NCI-H526 treated with DMSO at 0.1 percent for 48 hours (cell line): ENCODE measurements around the gene GZMB.
"Not testable (repeated sequence)": the region's sequence is repeated elsewhere in the genome, so short reads cannot be mapped to it uniquely, and the experiment has no call there.

Experiments used
- DNase-seq: peaks from one replicate; lab custom pipeline; 2025; lab: John Stamatoyannopoulos, UW

GZMB gene, protein sequence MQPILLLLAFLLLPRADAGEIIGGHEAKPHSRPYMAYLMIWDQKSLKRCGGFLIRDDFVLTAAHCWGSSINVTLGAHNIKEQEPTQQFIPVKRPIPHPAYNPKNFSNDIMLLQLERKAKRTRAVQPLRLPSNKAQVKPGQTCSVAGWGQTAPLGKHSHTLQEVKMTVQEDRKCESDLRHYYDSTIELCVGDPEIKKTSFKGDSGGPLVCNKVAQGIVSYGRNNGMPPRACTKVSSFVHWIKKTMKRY

DNA sequence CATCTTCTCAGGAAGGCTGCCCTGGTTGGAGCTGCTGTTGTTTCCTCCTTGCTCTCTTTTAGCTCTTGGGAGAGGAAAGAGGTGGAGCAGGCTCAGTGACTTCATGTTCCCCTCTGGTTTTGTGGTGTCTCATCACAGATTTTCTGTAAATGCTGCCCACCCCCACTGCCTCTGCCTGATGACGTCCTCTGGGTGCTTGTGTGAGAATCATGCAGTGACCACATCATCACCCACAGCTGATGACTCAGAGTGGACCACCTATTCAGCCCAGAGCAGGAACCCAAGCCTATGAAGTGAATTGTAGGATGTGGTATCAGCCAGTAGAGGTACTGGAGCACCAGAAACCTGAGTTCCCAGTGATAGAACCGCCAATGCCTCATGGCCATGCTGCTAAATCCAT, at the start of gene GZMB:
Gene GZMB, minus strand, starts transcription at position 33 of the 400 bp plus-strand sequence. Its CDS starts 30 bp downstream, at position 3.
- no peak for DNase-seq

DNA sequence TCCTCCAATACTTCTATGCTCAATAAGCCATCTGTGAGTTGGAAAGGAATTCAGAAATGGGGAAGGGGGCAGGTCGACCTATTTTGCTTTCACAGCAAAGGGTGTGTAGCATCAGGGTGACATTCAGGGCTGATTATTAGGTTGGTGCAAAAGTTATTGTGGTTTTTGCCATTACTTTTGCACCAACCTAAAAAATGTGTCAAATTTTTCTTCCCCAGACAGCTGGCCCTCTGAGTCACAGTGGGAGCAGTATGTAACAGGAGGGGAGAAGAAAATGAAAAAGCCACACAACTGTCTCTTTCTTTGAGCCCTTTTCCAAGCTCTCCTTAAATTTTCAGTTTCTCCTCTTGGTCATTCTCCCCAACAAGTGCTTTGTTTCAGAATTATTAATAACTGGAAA, 47.1 kb upstream of the GZMB start:
- DNase-seq, result no peak

GRCh38 chr14:24680516-24680915, 46.5 kb upstream of the GZMB start:
- no peak for DNase-seq

DNA sequence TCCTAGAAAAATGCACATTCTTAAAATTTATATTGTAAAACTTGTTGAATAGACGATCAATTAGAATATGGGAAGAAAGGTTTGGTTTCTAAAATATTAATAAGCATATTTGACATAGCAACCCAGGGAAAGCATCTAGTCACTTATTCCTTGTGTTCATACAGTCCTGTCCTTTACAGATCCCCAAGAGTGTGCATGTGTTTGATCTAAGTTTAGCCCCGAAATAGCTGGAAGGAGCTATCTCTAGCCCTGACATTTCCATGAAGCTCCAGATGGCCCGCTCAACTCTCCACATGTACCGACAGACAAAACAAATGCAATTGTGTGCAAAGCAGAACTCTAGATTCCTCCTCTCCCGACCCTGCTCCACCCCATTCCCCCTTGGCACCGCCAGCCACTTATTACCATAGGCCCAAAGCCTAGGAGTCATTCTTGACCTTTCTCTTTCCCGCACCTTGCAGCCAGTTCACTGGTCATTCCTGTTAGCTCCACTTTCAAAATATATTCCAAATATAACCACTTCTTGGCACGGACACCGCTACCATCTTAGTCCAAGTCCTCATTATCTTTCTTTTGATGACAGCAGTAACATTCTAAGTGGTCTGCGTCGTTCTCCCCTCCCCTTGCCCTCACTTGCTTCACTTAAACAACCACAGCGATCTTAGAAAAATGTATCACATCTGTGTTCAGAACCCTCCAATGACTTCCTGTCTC, 45.4 kb upstream of the GZMB start:
- DNase-seq, result no peak

GRCh38 chr14:24678801-24679247, 44.8 kb upstream of the GZMB start:
- DNase-seq, result peak; percentile 60

- no peak for DNase-seq
Observed at GRCh38 chr14:24677956-24678355, 44.0 kb upstream of the GZMB start.

- DNase-seq, result no peak
Observed at GRCh38 chr14:24674204-24674970, 40.4 kb upstream of the GZMB start.

DNA sequence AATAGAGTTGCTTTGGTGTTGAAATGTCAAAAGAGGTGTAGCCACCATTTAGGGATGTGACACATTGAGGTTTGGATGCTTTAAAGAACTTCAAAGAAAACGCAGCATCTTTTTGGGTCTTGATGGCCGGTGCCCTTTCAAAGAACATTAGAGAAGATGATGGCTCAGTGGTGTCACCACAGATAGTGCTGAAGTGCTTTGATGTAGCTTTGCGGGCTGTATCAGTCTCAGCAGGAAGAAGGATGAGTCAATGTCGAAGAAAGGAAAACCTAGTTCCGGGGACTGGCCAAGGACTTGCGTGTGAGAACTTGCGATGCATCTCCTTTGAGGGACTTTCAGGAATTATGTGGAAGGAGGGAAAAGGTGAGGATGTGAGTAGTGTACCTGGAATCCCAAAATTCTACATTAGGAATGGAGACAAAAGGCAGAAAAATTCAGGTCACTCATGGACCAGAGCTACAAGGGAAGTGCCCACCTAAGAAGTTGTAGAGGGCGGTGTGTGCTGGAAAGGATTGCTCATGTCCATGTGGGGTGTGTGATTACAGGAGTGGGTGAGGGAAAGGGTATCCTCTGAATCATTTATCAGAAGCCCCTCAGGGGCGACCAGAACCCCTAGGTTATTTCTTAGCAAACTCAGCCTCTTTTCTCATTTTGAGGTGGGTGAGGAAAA, 39.7 kb upstream of the GZMB start:
- DNase-seq, result no peak

- no peak for DNase-seq
Observed at GRCh38 chr14:24673059-24673458, 39.1 kb upstream of the GZMB start.

DNA sequence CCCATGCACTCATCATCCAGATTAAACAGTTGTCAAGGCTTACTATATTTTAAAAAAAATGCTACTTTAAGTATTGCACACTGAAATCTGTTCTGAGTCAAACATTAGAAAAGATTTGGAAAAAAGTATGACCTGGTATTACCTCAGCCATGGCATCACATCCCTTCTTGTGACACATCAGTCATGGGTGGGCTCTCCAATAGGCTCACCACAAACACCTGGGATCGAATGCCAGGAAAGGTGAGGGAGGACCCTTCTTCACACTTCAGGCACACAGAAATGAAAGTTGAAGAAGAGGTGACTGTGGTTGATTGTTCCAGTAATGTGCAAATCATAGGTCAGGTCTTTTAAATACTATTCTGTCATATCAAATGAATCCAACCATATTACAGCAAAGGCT, 36.6 kb upstream of the GZMB start:
- DNase-seq, result no peak

- no peak for DNase-seq
Observed at GRCh38 chr14:24669651-24670050, 35.7 kb upstream of the GZMB start.

- DNase-seq, result no peak
Observed at GRCh38 chr14:24665440-24665991, 31.5 kb upstream of the GZMB start.

DNA sequence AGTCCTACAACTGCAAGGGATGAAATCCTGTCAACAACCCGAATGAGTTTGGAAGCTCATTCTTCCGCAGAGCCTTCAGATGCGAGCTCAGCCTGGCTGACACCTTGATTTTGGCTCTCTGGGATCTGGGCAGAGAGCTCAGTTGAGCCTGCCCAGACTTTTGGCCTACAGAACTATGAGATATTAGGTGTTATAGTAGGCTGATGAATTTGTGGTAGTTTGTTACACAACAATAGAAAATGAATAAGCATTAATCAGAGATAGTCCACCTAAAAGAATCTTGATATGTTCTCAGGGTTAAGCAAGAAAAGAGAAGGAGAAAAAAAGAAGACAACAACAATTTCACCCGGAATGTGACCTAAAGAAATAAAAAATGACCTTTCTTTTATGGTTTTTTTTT, 30.4 kb upstream of the GZMB start:
- no peak for DNase-seq

- no peak for DNase-seq
Observed at GRCh38 chr14:24662753-24663152, 28.8 kb upstream of the GZMB start.

- DNase-seq, result no peak
Observed at GRCh38 chr14:24659916-24660570, 26.1 kb upstream of the GZMB start.

GRCh38 chr14:24648361-24648760, 14.4 kb upstream of the GZMB start:
- not testable (repeated sequence) for DNase-seq

DNA sequence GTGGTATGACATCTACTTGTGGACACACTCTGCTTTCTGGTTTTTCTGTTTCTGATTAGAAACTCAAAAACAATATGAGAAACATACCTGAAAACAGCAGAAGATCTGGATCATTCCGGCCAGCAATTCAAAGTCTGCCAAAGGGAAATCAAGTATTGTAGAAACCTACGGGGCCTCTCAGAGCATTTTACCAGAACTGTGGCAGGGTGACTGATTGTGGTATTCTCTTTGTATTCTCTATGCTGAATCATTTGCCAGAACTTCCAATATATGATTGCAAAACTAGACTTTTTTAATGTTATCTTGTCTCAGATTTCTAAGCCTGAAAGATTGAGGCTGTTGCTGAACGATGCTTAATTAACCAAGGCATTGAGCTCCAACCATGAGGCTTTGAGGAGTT, 5.9 kb upstream of the GZMB start:
- no peak for DNase-seq

DNA sequence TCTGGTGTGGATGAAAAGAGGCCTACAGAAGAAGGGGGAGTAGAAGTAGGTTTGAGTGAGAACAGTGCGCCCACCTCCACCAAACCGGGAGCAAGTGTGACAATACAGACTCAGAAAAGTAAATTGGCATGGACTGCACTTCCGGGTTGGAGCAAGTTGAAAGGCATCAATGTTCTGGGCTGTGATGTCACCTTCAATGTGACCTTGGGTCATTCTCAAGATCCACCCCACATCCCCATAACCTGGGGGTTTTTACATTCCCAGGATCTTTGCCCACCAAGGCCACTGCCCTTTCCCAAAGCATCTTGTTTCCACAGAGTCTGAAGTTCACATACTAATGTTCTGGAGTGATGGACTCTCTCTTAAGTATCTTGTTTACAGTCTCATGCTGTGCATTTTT, 5.3 kb upstream of the GZMB start:
- DNase-seq, result no peak

GRCh38 chr14:24633353-24633752, 637 bp downstream of the GZMB start:
- DNase-seq, result no peak

GRCh38 chr14:24632761-24633160, 1.2 kb downstream of the GZMB start:
- no peak for DNase-seq

- DNase-seq, result no peak
Observed at GRCh38 chr14:24632336-24632735, 1.7 kb downstream of the GZMB start.
